CD1c-positive myeloid dendritic cell (primary cell): ENCODE results near the gene EEF1A2.
"Not testable (repeated sequence)": the region's sequence is repeated elsewhere in the genome, so short reads cannot be mapped to it uniquely, and the experiment has no call there.

Experiments used
- DNase-seq: peaks from one replicate; pipeline ENCODE4 v3.0.0-alpha.2; 2016; ENCODE audit errors: extremely low spot score

EEF1A2 gene

DNA sequence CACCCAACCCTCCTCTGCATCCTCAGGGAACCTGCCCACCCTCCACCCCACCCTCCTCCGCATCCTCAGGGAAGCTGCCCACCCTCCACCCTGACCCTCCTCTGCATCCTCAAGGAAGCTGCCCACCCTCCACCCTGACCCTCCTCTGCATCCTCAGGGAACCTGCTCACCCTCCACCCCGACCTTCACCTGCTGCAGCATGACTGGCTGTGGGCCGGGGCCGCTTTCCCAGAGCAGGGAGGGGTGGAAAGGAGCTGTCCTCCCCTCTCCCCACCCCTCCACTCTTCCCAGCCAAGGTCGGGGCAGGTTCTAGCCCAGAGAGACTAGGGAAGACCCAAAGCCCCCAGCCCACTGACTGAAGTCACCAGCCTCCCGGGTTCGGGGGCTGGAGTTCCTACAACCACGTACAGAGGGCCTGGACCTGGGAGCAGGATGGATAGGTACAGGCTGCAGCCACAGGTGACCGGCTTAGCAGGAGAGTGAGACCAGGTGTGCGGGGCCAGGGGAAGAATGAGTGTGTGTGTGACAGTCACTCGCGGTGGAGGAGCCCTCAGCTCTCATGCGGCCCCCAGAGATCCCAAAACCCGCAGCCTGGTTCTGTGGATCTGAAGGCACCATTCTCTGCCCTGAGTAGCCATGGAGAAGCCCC is 11.6 kb downstream of the EEF1A2 start:
- DNase-seq, result no peak

DNA sequence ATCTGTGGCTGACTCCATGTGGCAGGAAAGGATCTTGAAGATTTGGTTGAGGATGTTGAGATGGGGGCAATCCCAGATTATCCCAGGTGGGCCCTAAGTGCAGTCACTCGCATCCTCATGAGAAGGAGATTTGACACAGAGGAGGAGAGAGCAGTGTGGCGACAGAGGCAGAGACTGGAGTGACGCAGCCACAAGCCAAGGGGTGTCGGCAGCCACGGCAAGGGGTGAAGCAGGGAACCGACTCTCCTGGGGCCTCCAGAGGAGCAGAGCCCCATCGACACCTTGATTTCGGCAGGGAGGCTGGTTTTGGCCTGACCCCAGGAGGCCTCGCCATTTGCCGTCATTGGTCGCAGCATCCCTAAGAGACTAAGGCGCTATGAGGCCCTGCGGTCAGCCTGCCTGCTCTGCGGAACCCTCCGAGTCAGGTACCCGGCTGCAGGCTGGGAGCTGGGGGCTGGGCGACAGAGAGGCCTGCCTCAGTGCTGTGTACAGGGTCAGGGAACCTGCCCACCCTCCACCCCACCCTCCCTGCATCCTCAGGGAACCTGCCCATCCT is 12.5 kb downstream of the EEF1A2 start:
- DNase-seq, result no peak

DNA sequence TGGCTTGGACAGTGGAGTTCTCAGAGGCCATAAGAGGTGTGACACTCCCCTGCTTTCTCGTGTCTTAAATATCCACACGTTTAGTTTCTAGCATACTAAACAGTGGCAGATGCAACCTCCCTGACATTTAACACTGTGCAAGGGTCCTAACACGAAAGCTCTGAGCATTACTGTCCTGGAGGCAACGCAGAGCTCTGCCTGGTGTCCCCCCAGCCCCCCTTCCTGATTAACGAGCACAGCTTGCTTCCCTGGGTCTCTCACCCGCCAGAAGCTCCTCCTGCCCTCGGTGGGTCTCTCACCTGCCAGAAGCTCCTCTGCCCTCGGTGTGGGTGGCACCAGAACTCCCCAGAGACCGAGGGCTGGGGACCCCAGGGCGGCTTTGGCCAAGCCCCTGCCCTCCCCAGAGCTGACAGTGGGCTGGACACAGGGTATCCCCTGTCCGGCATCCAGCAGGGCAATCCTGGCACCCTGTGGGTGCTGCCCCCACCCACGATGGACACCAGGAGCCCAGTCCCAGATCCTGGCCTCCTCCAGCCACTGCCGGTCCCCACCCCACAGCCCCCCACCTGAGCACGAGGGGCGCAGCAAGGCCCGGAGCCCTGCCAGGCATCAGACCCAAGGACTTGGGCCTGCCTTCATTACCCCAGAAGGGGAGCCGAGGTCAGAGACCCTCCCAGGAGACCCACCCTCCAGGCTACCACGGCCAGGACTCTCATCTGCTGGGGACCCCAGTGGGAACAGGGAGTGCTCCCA is 14.1 kb downstream of the EEF1A2 start:
- no peak for DNase-seq

DNA sequence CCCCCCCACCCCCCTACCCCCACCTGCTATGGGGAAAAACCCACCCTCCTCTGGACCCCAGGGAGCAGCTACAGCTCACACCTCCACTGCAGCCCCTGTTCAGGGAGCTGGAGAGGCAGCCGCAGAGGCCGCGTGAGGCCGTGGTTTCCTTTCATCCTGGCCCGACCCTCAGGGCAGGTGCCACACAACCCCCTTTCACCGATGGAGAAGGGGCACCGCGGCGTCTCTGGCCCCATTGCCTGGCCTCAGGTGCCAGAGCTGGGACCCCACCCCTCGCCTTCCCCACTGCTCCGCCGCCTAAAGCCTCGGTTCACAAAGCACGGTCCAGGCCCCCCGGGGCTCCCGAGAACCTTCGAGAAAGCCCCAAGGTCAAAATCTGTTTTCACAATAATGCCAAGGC is 14.6 kb downstream of the EEF1A2 start:
- no peak for DNase-seq

DNA sequence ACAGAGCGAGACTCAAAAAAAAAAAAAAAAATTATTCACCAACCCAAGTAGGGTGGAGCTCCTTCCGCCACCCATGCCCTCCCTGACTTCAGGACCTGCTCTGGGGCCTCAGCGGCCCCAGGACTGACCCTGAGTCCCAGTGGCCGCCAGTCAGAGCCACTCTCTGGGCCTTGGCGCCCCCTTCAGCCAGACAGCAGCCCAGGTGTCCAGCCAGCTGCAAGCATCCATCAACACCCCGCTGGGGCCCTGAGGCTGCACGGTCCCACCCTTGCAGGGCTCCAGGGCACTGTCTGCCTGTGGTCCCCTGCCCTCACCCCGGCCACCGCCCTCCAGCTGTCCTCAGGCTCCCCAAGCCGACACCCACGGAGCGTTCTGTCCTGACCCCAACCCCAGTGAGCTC is 15.0 kb downstream of the EEF1A2 start:
- no peak for DNase-seq

DNA sequence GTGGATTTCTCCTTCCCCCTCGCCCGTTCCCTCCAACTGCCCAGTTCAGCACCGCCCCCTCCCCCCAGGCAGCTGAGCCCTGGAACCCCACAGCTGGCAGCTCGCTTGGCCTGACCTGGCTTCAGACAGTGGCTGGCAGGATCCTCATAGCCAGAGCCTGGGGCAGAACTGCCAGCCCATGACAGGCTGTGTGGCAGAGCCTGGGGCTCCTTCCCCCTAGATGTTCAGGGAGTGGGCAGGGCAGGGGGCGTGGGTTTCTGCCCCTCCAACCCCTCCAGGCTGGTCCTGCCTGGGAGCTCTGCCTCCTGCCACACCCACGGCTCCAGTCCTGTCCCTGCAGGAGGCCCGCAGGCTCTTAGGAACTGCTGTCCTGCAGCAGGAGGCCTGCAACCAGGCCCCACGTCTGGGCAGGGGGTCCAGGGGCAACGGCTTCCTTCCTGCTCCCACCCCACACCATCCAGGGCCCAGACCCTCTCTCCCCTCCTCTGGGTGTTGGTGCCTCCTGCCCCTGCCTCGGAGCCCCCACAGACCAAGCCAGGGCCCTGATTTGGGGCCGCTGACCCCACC is 16.8 kb downstream of the EEF1A2 start:
- DNase-seq, result no peak

DNA sequence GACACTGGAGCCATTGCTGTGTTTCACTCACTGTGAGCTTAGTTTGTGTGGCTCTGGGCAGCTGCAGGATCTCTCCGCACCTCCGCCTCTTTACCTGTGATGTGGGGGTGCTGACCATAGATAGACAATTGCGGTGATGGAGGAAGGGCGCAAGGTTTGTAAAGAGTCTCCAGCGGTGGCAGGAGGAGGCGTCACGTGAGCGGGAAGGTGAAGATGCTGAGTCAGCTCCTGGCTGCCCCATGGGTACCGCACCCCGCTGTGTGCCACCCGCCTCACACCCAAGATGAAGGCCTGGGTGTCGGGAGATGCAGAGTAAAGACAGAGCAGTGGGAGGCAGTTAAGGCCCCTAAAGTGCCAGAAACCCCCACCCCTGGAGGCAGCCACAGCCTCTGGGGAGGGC is 17.4 kb downstream of the EEF1A2 start:
- DNase-seq, result no peak

DNA sequence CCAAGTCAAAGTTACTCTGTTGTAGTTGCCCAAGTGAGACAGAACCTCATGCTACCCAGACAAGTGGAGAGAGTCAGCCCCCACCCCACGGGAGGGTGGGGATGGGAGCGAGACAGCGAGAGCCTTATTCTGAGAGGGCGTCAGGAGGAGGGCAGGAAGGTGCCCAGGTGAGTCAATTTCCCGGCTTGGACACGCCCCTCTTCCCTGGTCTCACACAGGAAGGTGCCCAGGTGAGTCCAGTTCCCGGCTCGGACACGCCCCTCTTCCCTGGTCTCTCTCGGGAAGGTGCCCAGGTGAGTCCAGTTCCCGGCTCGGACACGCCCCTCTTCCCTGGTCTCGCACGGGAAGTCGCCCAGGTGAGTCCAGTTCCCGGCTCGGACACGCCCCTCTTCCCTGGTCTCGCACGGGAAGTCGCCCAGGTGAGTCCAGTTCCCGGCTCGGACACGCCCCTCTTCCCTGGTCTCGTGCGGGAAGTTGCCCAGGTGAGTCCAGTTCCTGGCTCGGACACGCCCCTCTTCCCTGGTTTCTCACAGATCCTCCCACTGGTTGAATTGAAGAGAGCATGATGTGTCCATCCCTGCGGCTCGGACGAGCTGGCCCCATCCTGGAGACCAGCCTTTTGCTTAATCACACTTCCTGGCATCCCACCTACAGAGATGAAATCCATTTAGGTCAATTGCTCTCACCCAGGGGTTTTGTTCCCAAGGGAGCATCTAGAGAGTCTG is 19.0 kb downstream of the EEF1A2 start:
- not testable (repeated sequence) for DNase-seq

DNA sequence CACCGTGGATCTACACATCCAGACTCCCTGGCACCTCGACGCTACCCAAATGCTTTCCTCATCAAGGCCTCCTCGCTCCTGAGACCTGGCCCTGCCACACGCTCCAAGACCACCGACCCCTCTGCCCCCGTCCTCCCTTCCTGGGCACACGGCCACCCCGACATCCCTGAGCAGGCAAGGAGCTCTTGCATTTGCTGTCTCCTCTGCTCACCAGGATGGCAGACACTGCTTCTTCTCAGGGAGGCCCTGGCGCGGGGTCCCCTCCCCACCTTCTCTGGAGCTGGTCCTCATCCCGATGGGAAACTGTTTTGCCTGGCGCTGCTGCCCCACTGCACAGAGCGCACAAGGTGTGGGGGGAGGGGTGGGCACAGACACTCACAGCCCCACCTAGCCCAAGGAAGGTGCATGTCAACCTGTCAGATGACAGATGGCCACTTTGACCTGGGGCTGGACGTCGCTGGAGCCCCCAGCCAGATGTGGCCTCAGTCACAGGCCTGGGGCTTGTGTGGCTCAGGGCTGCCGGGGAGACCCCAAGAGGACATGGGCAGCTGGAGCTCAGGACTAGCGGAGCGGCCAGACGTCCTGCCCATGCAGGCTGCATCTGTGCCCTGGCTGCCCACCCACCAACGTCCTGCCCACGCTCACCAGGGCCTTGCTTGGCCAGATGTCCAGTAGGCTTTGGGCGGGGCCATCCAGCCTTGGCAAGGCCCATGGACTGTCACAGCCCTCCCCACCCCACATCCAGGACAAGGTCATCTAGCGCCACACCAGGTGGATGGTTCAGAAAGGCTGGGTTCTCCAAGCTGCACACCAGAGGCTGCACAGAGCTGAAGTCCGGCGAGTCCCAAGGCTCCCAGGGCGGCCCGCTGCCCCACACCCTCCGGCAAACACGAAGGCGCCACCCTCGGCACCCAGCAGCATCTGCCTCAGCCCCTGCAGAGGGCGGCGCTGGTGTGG is 20.3 kb downstream of the EEF1A2 start:
- no peak for DNase-seq

DNA sequence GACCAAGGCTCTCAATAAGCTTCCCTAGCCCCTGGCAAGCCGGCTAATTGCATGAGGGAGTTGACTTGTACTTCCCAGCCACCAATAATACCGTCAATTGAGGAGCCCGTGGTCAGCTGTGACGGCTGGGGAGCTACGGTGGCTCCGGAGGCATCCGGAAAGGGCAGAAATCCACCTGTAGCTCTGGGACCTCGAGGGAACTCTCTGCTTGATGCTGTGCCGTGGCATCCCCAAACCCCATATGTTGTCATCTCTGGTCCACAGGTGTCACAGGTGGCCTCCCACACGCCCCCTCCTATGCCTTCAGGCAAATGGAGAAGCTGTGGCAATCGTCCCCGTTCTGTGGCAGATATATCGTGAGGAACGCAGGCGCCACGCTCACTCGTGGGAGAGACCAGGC is 20.9 kb downstream of the EEF1A2 start:
- no peak for DNase-seq

DNA sequence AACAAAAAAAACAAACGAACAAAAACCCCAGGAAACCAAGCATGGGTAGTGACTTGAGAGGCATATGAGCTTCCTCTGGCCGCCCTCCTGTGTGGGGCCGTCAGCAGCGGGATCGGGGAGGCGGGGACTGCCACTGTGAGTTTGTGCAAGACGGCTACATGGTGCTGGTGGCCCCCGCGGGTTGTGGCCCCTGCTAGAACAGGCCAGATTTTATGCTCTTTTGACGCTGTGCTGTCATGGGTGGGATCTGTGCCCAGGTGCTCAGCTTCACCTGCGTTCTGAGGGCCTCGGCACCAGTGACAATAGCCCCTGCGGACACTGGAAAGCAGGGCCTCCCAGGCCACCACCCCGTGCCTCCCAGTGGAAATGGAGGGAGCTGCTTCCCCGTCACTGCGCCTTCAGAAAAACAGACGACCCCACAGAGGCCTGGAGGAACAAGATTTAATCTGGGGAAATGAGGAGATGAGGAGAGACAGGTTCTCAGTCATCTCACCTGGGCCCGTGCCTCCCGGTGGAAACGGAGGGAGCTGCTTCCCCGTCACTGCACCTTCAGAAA is 21.7 kb downstream of the EEF1A2 start:
- no peak for DNase-seq

DNA sequence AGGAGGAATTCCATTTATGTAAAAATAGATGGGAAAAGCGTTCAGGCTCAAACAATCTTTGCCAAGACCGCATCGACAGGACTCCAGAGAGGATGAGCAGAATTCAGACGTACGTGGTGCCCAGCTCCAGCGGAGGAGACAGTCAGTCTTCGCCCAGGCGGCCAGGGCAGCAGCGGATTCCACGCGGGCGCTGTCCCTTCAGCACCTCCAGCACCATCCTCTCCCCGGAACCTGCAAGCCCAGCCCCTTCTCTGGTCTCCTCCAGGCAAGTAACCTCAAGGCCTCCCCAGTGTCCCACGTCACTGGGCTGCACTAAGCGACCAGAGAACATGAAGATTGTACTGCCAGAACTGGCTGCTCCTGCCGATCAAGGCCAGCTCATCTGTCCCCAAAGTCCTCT is 23.7 kb downstream of the EEF1A2 start:
- DNase-seq, result peak; percentile 18

DNA sequence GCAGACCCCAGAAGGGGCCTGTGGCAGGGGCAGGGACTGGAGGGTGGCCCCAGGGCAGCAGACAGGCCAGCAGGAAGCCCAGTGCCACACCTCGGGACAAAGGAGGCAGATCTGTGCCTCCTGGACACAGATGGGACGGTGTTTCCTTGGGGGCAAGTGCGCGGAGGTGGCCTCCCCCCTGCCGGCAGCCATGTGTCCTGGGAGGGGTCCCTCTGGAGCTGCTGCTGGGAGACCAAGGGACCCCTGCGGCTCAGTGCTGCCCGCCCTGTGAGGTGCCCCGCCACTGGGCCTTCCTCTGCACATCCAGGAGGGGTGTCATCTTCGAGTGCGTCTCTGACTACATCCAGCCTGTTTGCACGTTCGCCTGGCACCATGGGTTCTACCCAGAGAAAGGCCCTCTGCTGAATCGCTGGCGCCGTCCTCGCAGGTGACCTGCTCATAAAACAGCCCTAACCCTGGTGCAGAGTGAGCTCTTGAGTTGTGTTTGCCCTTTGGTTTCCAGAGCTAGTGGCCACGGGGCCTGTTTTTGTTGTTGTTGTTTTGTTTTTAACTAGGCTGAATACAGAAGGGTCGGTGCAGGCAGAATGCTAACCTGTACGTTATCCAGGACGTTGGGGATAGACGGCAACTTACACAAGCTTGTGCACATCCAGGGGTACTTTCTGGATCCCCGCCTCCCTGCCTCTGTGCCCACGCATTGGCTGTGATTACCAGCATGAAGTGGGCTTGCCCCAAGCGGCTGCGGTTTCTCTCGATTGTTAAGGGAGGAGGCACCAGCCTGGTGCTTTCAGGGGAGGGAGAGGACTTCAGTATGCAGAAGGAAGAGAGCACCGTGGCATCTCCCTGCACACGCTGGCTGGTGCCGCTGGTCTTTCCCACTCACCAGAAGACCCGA is 25.1 kb downstream of the EEF1A2 start:
- no peak for DNase-seq

DNA sequence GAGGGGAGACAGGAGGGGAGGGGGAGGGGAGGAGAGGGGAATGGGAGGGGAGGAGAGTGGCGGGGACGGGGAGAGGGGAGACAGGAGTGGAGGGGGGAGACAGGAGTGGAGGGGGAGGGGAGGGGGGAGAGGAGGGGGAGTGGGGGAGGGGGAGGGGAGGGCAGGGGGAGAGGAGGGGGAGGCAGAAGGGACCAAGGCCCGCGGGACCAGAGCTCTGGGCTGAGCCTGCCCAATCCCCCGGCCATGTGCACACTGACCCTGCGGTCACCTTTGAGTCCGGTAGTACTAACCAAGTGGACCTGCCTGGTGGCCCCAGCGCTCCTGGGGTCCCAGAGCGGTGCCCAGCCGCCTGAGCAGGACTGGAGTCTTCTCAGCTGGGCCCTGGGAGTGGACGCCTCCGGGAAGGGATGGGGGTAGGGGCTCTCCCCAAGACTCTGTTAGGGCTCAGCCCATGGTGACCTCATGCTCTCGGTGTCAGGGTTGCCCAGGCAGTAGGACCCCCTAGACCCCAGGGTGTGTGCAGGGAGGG is 26.0 kb downstream of the EEF1A2 start:
- no peak for DNase-seq

DNA sequence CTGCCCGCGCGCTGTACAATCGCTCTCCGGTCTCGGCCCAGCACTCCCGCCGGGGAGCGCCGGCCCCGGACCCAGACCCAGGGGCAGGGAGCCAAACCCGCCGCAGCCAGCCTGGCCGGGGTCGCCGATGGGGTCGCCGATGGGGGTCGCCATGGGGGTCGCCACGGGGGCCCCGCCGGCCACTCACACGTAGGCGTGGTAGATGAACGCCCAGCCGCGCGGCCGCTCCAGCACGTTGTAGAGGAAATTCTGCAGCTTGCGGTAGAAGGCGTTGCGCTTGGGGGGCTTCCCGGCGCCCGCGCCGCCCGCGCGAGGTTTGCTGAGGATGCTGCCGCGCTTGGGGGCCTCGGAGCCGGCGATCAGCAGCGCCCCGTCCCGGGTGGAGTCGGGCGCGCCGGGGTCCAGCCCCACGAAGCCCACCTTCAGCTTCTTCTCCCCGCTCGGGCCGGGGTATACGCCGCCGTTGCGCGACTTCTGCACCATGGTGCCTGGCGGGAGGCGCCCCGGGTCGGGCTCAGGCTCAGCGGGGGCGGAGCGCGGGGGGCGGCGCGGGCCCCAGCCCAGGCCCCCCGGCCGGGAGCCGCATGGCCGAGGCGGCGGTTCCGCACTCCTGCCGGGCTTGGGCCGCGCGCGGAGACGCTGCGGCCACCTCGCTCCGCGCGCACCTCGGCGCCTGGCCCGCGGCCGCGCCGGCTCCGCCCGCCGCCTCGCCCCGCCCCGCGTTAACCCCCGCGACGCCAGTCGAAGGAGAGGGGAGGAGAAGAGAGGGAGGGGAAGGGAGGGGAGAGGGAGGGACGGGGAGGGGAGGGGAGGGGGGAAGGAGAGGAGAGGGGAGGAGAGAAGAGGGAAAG is 26.7 kb downstream of the EEF1A2 start, which contains the start of gene KCNQ2:
KCNQ2 (minus strand) TSS at position 675 of the 851 bp plus-strand sequence; CDS start at position 483, 192 bp downstream.
- no peak for DNase-seq

DNA sequence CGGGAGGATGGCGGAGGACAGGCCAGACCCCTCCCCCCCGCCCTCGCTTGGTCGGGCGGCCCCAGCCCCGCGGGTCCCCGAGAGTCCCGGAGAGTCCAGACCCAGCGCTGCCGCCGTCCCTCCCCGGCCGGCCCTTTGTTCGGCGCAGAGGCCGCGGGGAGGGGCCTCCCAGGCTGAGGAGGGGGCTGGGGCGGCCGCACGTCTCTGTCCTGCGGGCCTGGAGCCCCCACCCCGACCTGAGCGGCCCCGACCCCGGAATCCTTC is 27.2 kb downstream of the EEF1A2 start:
- no peak for DNase-seq

DNA sequence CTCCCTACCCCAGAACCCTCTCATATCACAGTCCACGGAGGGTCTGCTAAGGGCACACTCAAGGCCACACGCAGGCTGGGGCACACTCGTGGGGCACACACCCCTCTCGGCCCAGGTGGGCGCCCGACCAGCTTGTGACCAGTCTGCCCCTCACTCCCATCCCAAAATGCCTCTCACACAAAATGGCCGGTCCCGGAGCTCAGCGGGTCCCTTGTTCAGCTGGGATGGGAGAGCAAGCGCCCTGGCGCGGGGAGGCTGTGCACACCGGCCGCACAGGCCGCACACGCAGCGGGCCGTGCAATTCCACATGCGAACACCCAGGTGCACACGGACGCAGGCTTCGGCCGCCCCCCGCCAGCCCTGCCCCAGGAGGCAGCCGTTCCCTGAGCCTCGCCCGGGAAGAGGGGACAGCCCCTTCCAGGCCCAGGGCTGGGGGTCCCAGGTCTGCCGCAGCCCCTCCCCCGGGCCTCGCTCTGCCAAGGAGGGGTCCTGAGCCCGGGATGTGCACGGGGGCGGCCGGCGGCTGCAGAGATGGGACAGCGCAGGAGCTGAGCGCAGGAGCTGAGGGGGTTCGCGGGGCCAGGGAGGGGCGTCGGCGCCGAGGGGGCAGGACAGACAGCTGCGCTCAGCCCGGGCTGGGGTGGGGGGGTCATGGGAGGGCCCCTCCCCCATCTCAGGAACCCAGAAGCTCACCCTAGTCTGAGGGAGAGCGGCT is 27.7 kb downstream of the EEF1A2 start:
- DNase-seq, result no peak

DNA sequence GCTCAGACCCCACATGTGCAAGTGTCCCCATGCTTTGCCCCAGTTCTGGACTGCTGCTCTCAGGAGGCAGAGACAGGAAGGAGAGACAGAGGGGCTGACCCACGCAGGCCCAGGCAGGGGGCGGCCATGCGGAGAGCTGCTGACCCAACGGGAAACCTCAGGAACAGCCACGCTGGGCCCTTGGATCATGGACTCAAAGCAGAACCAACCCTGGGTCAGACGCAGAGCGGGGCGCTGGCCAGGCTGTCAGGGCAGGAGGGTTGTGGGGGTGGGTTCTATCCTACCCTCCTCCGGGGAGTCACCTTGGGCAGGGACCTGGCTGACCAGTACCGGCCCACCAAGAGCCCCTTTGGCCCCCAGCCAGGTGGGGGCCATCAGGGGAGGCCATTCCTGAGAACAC is 28.5 kb downstream of the EEF1A2 start:
- DNase-seq, result no peak
